K562 (cell line): Measurements from ENCODE around the gene UQCRHL. TPM values are rescaled to one million over a fixed set of nuclear protein-coding genes. Genes with fewer than 3 reads are reported as not detected.

Source experiments
- ATF7 ChIP-seq: fragments of 450-650 bp; IDR thresholded peaks from 2 replicates; pipeline ENCODE4 v1.7.1; 2014; ENCODE audit warnings: mild to moderate bottlenecking, moderate library complexity
- CBX2 ChIP-seq: fragments of 200-600 bp; sonication (generic); IDR thresholded peaks from one replicate; pipeline ENCODE4 v1.6.1; 2012; ENCODE audit warnings: mild to moderate bottlenecking, low read length, inconsistent platforms; ENCODE audit not compliant: insufficient read depth, poor library complexity, severe bottlenecking
- FOXP1 ChIP-seq: sonication (generic); formaldehyde crosslinking; IDR thresholded peaks from 2 replicates; pipeline ENCODE4 v1.8.0; 2022; ENCODE audit warnings: mild to moderate bottlenecking, missing genetic modification reagents
- KDM1A ChIP-seq, 2 experiments: fragments of 450-650 bp; IDR thresholded peaks; 2 replicates each; pipeline ENCODE4 v1.6.1; 2016; ENCODE audit warnings: mild to moderate bottlenecking in 2 of 2
- RAD51 ChIP-seq: fragments of 450-650 bp; IDR thresholded peaks from 2 replicates; pipeline ENCODE4 v1.7.1; 2016; ENCODE audit warnings: low read depth, mild to moderate bottlenecking, borderline replicate concordance
- SMARCA4 ChIP-seq: fragments of 450-650 bp; IDR thresholded peaks from 2 replicates; pipeline ENCODE4 v1.6.1; 2016
- SRSF1 ChIP-seq: fragments of 200-400 bp; formaldehyde crosslinking; IDR thresholded peaks from 2 replicates; pipeline ENCODE4 v1.6.1; 2017; ENCODE audit warnings: mild to moderate bottlenecking, low read depth, low read length, moderate library complexity
- ZHX1 ChIP-seq: fragments of 150-350 bp; conservative IDR thresholded peaks from 2 replicates; pipeline ENCODE4 v1.6.1; 2014; ENCODE audit warnings: low read length
- ZMIZ1 ChIP-seq, 2 experiments: fragments of 150-350 bp in 1 of 2; IDR thresholded peaks; 2 replicates each; pipeline ENCODE4 v1.6.1; 2012 to 2016; ENCODE audit warnings: low read depth in 2 of 2, low read length in 2 of 2, mild to moderate bottlenecking in 1 of 2, moderate library complexity in 1 of 2
- ZNF12 ChIP-seq: sonication (generic); formaldehyde crosslinking; IDR thresholded peaks from 2 replicates; pipeline ENCODE4 v1.4.0; 2020; ENCODE audit warnings: mild to moderate bottlenecking, missing genetic modification reagents
- ZNF639 ChIP-seq, 2 experiments: fragments of 200-800 bp in 1 of 2; sonication (Bioruptor generic) in 1 of 2; sonication (generic) in 1 of 2; formaldehyde crosslinking in 1 of 2; IDR thresholded peaks in 1 of 2; conservative IDR thresholded peaks in 1 of 2; 2 replicates each; pipeline versions ENCODE4 v1.5.0 to v1.6.1; 2016 to 2020; ENCODE audit warnings: missing compliant biosample characterization in 1 of 2, missing genetic modification characterization in 1 of 2, missing genetic modification reagents in 1 of 2
- polyA plus RNA-seq, 8 experiments: library from polyadenylated mRNA; depleted of rRNA in 4 of 8; stranded (reverse) in 5 of 8; unstranded in 3 of 8; fragments of >200 nt; fragmentation: Nextera tagmentation in 2 of 8; fragmentation: Illumina TruSeq in 1 of 8; extraction: Ambion mirVana in 2 of 8; extraction: Trizol in 1 of 8; gene quantifications; 2 replicates each; pipeline versions ENCODE4 v1.2.1 to v1.2.3, GENCODE V29; 2011 to 2014; ENCODE audit warnings: inconsistent platforms in 1 of 8, missing spikeins in 1 of 8
- total RNA-seq, 7 experiments: library from RNA; depleted of rRNA in 6 of 7; stranded (reverse); fragments of >200 nt in 6 of 7; fragmentation: Illumina TruSeq in 2 of 7; extraction: Trizol in 2 of 7; gene quantifications; 2 replicates each; pipeline versions ENCODE4 v1.2.1 to v1.2.3, GENCODE V29; 2011 to 2021; ENCODE audit warnings: low replicate concordance in 1 of 7
- TF ChIP-seq, protein P1 (sequence below): fragments of 150-350 bp; IDR thresholded peaks from 2 replicates; pipeline ENCODE4 v1.6.1; 2014; ENCODE audit warnings: low read depth, mild to moderate bottlenecking, low read length, borderline replicate concordance
- TF ChIP-seq, protein P2 (sequence below), 2 experiments: fragments of 450-650 bp; IDR thresholded peaks; 2 replicates each; pipeline ENCODE4 v1.6.1; 2016

UQCRHL gene
- total and polyA plus RNA-seq, 9 of the 15 experiments (the other 6 are each of a cell fraction or from before 2014, with no cell fraction given): 5.1 to 41.3 (median 21.8) TPM

- TF ChIP-seq, protein P1, sequence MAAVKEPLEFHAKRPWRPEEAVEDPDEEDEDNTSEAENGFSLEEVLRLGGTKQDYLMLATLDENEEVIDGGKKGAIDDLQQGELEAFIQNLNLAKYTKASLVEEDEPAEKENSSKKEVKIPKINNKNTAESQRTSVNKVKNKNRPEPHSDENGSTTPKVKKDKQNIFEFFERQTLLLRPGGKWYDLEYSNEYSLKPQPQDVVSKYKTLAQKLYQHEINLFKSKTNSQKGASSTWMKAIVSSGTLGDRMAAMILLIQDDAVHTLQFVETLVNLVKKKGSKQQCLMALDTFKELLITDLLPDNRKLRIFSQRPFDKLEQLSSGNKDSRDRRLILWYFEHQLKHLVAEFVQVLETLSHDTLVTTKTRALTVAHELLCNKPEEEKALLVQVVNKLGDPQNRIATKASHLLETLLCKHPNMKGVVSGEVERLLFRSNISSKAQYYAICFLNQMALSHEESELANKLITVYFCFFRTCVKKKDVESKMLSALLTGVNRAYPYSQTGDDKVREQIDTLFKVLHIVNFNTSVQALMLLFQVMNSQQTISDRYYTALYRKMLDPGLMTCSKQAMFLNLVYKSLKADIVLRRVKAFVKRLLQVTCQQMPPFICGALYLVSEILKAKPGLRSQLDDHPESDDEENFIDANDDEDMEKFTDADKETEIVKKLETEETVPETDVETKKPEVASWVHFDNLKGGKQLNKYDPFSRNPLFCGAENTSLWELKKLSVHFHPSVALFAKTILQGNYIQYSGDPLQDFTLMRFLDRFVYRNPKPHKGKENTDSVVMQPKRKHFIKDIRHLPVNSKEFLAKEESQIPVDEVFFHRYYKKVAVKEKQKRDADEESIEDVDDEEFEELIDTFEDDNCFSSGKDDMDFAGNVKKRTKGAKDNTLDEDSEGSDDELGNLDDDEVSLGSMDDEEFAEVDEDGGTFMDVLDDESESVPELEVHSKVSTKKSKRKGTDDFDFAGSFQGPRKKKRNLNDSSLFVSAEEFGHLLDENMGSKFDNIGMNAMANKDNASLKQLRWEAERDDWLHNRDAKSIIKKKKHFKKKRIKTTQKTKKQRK: no peak
- TF ChIP-seq KDM1A (IDR thresholded peaks at IDR 0.05) (peak in 1 of 2 experiments; percentile 3; a peak in 1 of 4 replicates), ZHX1 (no peak), ATF7 (no peak), ZNF12 (CRISPR knock-in tag) (no peak), CBX2 (no peak), SMARCA4 (no peak), SRSF1 (no peak), ZNF639 (CRISPR knock-in tag; conservative IDR thresholded peaks at IDR 0.05 in 1 of 2, IDR thresholded peaks at IDR 0.05 in 1 of 2) (no peak), FOXP1 (no peak), RAD51 (no peak), ZMIZ1 (IDR thresholded peaks at IDR 0.05; ENCODE audit: low read depth in 2 of 2, low read length in 2 of 2) (peak in 1 of 2 experiments; percentile 11; a peak in 1 of 4 replicates)
- TF ChIP-seq, protein P2, sequence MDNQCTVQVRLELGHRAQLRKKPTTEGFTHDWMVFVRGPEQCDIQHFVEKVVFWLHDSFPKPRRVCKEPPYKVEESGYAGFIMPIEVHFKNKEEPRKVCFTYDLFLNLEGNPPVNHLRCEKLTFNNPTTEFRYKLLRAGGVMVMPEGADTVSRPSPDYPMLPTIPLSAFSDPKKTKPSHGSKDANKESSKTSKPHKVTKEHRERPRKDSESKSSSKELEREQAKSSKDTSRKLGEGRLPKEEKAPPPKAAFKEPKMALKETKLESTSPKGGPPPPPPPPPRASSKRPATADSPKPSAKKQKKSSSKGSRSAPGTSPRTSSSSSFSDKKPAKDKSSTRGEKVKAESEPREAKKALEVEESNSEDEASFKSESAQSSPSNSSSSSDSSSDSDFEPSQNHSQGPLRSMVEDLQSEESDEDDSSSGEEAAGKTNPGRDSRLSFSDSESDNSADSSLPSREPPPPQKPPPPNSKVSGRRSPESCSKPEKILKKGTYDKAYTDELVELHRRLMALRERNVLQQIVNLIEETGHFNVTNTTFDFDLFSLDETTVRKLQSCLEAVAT (IDR thresholded peaks at IDR 0.05): peak in 1 of 2 experiments; percentile 4; a peak in 1 of 4 replicates
Observed at GRCh38 chr1:15833842-15834405, 26.5 kb upstream of the UQCRHL start (continued).
